Astrocyte of the cerebellum (primary cell): ENCODE results near the gene TEDC2.
A peak's percentile ranks its signal among the peaks of the same experiment; 100 is the strongest.

ENCODE experiments used
- DNase-seq: peaks from one replicate; pipeline ENCODE4 v3.0.0-alpha.2; 2011; ENCODE audit warnings: low read depth
- H3K4me3 ChIP-seq: 2 replicates; pipeline ENCODE4 v1.5.1; 2011; ENCODE audit warnings: mild to moderate bottlenecking, low read depth, low read length, moderate library complexity
- in situ Hi-C: cut with HindIII; loops from 2 replicates; pipeline ENCODE4 v1.10.0; 2017; ENCODE audit warnings: low sequenced_read_pairs
- TF ChIP-seq, protein P1 (sequence below): IDR thresholded peaks from 2 replicates; pipeline ENCODE4 v1.5.1; 2012; ENCODE audit warnings: low read length, low read depth, moderate library complexity, mild to moderate bottlenecking; ENCODE audit errors: missing control alignments

The TEDC2 gene

GRCh38 chr16:2425008-2425518 is 34.8 kb upstream of the TEDC2 start:
- H3K4me3 ChIP-seq: no peak overlapping the region
- TF ChIP-seq, protein P1, sequence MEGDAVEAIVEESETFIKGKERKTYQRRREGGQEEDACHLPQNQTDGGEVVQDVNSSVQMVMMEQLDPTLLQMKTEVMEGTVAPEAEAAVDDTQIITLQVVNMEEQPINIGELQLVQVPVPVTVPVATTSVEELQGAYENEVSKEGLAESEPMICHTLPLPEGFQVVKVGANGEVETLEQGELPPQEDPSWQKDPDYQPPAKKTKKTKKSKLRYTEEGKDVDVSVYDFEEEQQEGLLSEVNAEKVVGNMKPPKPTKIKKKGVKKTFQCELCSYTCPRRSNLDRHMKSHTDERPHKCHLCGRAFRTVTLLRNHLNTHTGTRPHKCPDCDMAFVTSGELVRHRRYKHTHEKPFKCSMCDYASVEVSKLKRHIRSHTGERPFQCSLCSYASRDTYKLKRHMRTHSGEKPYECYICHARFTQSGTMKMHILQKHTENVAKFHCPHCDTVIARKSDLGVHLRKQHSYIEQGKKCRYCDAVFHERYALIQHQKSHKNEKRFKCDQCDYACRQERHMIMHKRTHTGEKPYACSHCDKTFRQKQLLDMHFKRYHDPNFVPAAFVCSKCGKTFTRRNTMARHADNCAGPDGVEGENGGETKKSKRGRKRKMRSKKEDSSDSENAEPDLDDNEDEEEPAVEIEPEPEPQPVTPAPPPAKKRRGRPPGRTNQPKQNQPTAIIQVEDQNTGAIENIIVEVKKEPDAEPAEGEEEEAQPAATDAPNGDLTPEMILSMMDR: no peak
- DNase-seq: no peak
- in situ Hi-C loops: loop anchor here (10.0 kb wide), 1 partner anchor 260 kb away; no protein-coding TSS in a partner anchor

DNA sequence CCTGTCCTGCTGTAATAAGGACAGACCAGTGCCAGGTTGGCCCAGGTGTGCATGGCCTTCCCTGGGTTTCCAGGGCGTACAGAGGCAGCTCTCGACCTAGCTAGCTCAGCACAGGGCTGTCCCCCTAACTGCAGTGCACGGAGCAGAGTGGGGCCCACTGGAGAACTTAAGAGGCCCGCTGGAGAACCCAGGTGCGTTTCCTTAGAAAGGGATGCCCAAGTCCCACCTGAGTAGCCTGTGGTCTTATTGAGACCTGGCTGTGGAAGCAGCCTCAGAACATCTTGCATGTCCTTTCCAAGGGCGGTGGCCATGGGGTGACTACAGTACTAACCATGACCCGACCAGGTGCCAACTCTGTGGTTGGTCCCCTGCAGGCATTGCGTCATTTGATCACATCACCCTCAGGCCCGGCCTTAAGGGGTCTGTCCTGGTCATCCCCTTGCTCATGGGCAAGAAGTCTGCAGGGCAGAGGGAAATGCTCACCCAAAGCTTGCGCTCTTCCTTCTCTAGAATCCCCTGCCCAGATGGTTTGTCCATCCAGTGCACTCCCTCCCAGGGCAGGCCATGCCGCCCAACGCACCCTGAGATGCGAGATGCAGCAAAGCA is 34.0 kb upstream of the TEDC2 start:
- in situ Hi-C loops: loop anchor here (10.0 kb wide), 1 partner anchor 261 kb away; no protein-coding TSS in a partner anchor
- TF ChIP-seq, protein P1: no peak
- no peak overlapping the region for H3K4me3 ChIP-seq
- DNase-seq: no peak

- no peak for DNase-seq
- in situ Hi-C loops: loop anchor here (10.0 kb wide), 1 partner anchor 262 kb away; no protein-coding TSS in a partner anchor
- TF ChIP-seq, protein P1: no peak
- no peak overlapping the region for H3K4me3 ChIP-seq
Observed at GRCh38 chr16:2426941-2427361, 33.0 kb upstream of the TEDC2 start.

- TF ChIP-seq, protein P1: no peak
- no peak overlapping the region for H3K4me3 ChIP-seq
- DNase-seq: no peak
- in situ Hi-C loops: loop anchor here (10.0 kb wide), 1 partner anchor 263 kb away; no protein-coding TSS in a partner anchor
Observed at GRCh38 chr16:2427526-2427925, 32.4 kb upstream of the TEDC2 start.

DNA sequence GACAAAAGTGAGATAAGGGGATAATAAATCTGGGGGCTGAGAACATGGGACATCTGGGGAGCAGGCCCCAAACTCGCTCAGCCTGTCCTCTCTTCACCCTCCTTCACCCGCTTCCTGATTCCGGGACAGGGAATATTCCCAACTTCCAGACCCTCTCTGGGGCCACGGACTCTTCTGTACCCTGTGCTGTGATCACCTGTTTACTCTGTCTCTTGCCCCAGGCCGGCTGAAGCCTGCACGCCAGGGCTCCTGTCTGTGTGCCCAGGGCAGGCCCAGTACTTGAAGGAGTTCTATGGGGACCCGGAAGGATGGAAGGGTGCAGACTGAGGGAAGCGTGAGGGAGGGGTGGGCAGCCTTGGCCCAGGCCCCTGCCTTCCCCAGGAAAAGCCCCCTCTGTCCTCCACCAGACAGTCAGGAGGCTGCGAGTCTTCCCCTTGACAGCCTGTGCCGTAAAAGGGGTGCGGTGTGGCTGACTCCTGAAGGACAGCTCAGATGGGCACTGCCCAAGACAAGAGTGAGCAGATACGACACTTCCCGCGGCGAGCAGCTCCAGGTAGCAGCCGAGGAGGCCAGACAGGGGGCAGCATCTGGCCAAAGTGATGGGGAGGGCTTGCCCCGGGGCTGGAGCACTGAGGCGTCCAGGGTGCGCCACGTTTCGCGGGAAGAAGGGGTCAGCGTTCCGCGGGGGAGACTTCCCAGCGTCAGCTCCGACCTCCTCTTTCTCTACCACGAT is 31.7 kb upstream of the TEDC2 start:
- no peak for DNase-seq
- TF ChIP-seq, protein P1: peak; percentile 22
- in situ Hi-C loops: loop anchor here (10.0 kb wide), 1 partner anchor 263 kb away; no protein-coding TSS in a partner anchor
- peak overlapping the region; percentile 79 for H3K4me3 ChIP-seq

GRCh38 chr16:2428784-2429033 is 31.2 kb upstream of the TEDC2 start:
- in situ Hi-C loops: loop anchor here (10.0 kb wide), 1 partner anchor 264 kb away; no protein-coding TSS in a partner anchor
- DNase-seq: no peak
- TF ChIP-seq, protein P1: peak; percentile 1
- peak overlapping the region; percentile 79 for H3K4me3 ChIP-seq
